Measurements from ENCODE around the gene COA7.

GRCh38 chr1:52727114-52727586, 29.0 kb upstream of the COA7 start:
- no peak for TF ChIP-seq JUN (IDR thresholded peaks at IDR 0.05; ENCODE audit: low read depth, low read length)
- no peak for TF ChIP-seq ZNF274 (IDR thresholded peaks at IDR 0.05; ENCODE audit: borderline replicate concordance, extremely low read depth, low read length)
